Left renal pelvis (tissue), 4 donors: ENCODE data around the gene JAKMIP2. TPM values are rescaled to one million over a fixed set of nuclear protein-coding genes. Genes with fewer than 3 reads are reported as not detected.
"Not testable (repeated sequence)": the region's sequence is repeated elsewhere in the genome, so short reads cannot be mapped to it uniquely, and the experiment has no call there.

Experiments
- DNase-seq, 4 donors: peaks; one replicate each; pipeline ENCODE4 v3.0.0-alpha.2; 2013; ENCODE audit warnings: low read depth in 4 of 4, low spot score in 3 of 4
- polyA plus RNA-seq, 4 donors: library from polyadenylated mRNA; unstranded; fragments of 120-200 nt; gene quantifications; one replicate each; pipeline ENCODE4 v1.2.1, GENCODE V29; 2013; ENCODE audit not compliant: insufficient read length in 4 of 4

Gene JAKMIP2
- 1 to 10 TPM; 4.0 to 7.4 (median 6.1) TPM for polyA plus RNA-seq

DNA sequence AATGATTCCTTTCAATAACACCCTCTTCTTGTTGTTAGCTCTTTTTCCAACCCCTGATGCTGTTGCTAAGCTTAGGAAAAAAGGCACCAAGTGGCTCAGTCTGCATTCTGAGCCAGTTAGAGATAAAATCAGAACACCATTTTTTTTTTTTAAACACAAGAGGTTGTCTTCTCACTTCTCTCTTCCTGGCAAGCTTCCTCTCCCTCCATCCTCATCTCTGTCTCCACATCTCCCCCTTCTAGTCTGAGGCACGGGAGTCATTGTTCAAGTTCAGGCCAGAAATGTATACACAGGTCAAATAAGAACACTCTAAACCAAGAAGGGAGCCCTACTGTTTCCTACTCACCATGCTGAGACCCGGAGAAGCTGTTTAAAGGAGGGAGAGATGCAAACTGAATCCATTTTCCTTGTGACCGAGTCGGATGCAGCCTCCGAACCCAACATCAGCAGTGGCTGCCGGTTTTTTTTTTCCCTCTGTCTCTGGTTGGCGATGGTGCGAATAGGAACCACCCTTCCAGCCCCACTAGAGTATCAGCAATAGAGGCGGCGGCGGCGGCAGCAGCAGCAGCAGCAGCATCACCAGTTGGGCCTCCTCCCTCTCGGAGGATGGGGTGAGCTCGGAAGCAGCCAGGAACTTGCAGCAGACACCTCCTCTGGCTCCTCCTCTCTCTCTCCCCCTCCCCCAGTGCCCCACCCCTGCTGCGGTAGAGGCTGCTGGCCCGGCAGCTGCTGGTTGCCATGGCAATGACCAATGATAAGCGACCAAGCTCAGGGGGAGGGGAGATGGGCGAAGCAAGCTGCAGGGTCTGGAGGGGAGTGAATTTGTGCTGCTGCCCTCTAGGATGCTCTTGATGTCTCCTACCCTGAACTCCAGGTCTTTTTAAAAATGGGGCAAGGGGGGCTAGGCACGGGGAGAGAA, at the start of gene JAKMIP2:
TSS of gene JAKMIP2 (minus strand) at position 619 of the 919 bp plus-strand sequence. CDS start 110,922 bp downstream, outside the sequence.
- DNase-seq, result peak; percentile 59 to 84 (median 70)

- no peak for DNase-seq
These were observed 48.9 kb upstream of the JAKMIP2 start, which contains the start of gene SPINK1 for GRCh38 chr5:147831465-147831864. Gene SPINK1 (minus strand): TSS chr5:147831671. CDS start chr5:147831577, 94 bp downstream.

DNA sequence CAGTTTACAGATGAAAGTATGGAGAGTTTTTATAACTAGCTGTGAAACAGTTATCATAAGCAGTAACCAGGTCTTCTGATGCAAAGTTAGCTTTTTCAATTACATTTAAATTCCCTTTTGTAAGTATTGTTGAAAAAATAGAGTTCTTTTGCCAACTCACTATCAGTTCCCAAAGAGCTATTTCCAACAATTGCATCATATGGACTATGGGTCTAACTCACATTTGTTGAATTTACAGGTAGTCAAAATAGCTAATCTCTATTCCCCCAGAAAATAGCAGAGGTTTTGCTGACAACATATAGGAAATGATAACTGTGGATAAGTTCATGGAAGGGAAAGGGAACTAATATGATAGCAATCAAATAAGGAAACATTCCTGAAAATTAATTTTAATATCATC, 47.5 kb upstream of the JAKMIP2 start:
- DNase-seq, result no peak

DNA sequence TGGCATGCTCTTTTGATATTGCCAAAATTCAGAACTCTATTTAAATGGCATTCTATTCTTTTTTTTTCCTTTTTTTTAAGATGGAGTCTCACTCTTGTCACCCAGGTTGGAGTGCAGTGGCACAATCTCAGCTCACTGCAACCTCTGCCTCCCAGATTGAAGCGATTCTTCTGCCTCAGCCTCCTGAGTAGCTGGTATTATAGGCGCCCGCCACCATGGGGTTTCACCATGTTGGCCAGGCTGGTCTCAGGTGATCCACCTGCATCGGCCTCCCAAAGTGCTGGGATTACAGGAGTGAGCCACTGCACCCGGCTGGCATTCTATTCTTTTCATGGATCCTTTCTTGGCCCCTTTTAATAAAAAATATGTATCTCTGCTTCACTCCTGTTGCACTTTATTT, 44.5 kb upstream of the JAKMIP2 start:
- DNase-seq, result not testable (repeated sequence)

GRCh38 chr5:147826361-147826760, 43.8 kb upstream of the JAKMIP2 start:
- DNase-seq, result no peak

GRCh38 chr5:147822686-147823491, 40.4 kb upstream of the JAKMIP2 start:
- peak in 3 of 4 donors; percentile 14 to 29 (median 25) for DNase-seq

DNA sequence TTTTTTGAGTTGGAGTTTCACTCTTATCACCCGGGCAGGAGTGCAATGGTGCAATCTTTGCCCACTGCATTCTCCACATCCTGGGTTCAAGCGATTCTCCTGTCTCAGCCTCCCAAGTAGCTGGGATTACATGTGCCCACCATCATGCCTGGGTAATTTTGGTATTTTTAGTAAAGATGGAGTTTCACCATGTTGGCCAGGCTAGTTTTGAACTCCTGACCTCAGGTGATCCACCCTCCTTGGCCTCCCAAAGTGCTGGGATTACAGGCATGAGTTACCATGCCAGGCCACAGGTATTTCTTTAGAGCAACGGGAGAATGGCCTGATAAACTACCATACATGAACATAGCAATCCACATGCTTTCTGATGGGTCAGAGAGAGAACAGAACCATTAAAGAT, 39.7 kb upstream of the JAKMIP2 start:
- DNase-seq, result not testable (repeated sequence)

DNA sequence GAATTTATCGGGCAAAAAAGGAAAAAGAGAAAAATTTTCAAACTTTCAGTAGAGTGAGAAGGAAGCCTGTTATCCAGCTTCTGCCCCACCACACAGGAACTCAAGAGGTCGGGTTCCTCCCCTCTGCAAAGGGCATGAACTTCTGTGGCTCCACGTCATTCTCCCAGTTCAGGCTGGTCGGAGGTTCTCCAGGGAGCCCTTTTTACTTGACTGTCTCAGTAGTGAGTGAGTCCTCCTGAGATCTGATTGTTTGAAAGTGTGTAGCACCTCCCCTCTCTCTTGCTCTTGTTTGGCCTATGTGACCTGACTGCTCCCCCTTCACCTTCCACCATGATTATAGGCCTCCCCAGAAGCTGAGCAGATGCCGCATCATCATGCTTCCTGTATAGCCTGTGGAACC, 39.2 kb upstream of the JAKMIP2 start:
- no peak for DNase-seq

DNA sequence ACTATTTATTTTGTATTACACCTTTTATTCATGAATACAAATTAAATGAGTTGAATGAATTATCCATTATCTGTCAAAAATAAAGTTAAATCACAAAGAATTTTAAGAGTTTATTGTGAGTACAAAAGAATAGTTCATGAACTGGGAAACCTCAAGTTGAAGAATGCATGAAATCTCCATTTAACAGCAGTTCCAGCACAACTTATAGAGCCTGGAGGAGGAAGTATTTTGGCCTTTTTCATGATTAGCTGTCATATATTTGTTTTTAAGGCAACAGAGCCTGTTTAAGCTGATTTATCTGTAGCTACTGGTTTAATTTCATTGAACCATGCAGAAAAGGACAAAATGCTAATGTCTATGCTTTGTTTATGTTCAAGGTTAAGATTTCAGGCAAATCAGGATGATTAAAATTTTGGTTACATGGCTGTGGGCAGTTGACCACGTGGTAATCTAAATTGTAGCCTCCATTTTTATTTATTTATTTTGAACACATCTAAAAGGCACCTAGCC, 36.8 kb upstream of the JAKMIP2 start:
- DNase-seq, result no peak

DNA sequence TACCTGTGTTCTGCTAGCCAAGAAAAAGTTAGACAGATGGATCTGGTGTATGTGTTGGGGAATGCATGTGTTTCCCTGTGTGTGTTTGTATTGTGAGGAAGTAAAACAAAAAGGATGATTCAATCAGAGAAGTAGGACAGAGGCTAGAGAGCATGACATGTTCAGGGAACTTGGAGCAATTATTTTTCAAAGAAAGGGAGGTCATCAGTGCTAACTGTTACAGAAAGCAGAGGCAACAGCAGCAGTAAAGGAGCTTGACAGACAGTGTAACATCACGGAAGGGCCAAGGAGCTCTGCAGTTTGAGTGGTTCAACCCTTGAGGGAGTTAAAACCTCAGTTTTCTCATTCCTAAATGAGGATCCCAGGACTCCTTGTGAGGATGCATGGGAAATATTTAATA, 35.8 kb upstream of the JAKMIP2 start:
- no peak for DNase-seq

GRCh38 chr5:147813696-147814095, 31.2 kb upstream of the JAKMIP2 start:
- no peak for DNase-seq

DNA sequence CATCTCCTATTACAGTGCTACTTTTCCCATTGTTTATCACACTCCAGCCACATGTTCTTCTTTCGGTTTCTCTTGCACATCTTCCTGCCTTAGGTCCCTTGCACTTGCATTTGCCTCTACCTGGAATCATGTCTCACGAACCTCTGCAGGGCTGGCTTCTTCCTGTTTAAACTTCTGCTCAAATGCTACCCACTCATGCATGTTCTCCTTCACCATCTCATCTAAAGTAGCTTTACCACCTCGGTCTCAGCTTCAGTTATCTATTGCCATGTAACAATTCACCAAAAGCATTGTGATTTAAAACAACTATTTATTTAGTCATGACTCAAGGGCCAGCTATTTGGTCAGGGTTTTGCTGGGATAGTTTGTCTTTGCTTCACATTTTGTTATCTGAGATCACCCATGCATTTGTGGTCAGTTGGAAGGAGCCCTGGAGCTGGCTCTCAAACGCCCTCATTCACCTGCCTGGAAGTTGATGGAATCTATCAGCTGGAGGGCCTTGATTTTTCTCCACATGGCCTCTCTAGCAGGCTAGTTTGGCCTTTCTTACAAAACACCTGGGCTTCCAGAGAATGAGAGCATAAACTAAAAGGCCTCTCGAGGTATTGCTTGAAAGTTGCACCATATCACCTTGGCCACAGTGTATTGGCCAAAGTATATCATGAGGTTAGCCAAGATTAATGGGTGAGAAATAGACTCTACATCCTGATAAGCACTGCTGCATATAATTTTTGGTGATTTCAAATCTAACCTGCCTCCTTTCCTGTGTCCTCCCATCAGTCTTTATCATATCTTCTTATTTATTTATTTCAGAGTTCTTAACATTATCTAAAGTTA, 27.5 kb upstream of the JAKMIP2 start:
- DNase-seq, result no peak

- no peak for DNase-seq
These were observed 22.5 kb upstream of the JAKMIP2 start for GRCh38 chr5:147805030-147805454.

DNA sequence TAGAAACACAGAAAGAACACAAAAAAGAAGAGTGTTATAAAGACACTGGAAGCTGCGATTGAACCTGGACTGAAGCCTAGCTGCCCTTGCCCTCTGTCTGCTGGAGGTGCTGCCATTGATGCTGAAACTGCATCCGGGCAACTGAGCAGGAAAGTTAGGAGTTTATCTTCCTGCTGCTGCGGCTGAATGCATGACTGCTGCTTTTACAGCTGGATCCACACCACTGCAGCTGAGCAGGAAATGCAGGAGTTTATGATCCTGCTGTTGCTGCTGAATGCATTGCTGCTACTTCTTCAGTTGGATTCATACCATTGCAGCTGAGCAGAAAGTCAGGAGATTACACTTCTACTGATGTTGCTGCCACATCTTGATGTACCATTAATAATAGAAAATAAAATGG, 21.8 kb upstream of the JAKMIP2 start:
- DNase-seq, result peak in 1 of 4 donors; percentile 7

DNA sequence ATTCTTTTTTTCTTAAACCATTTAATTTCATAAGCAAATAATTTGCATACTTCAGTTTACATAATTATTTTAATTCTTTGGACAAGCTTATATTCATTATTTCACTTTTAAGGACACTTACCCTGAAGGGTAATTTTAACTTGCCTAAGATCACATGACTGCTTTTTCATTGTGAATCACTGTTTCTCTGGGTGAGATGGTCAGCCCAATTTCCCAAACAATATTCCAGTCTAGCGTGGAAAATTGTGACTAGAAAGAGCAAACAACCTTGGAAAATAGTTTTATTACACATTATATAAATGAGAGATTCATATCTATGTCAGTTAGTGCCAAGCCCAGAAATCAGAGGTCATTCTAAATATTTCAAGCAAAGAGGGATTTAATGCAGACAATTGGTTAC, 21.4 kb upstream of the JAKMIP2 start:
- DNase-seq, result no peak

- not testable (repeated sequence) for DNase-seq
These were observed 20.6 kb upstream of the JAKMIP2 start for GRCh38 chr5:147803161-147803560.

- no peak for DNase-seq
These were observed 18.9 kb upstream of the JAKMIP2 start for GRCh38 chr5:147801461-147801860.

DNA sequence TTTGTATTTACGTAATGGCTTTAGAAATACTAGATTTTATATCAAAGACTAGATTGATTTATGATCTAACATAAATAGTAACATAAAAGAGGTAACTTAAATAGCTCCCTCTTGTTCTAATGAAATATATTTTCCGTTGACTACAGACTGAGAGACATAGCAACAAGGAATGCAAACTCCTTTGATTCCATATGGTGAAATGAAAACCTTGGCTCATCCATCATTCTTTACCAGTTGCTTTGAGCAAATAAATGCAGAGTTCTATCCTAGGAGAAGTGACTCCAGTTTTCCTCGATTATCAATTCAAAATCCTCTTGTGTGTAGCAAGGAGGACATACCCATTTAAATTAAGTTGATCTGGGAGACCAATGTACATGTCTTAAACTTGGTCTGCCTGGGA, 18.0 kb upstream of the JAKMIP2 start:
- DNase-seq, result no peak

GRCh38 chr5:147796556-147797308, 14.2 kb upstream of the JAKMIP2 start:
- no peak for DNase-seq
